Tibial nerve (tissue), 4 donors: ENCODE data around the gene MICU2.

Experiments used
- CTCF ChIP-seq, 5 experiments: fragments of 200-600 bp in 3 of 5; fragments of 450-650 bp in 2 of 5; sonication (generic) in 3 of 5; IDR thresholded peaks; one replicate each; pipeline ENCODE4 v1.5.1; 2016 to 2019; ENCODE audit warnings: antibody characterized with exemption in 5 of 5, mild to moderate bottlenecking in 3 of 5, moderate library complexity in 2 of 5
- EP300 ChIP-seq, 2 donors: sonication (generic); formaldehyde crosslinking; IDR thresholded peaks; one replicate each; pipeline ENCODE4 v1.6.1; 2017; ENCODE audit warnings: antibody characterized with exemption in 2 of 2, mild to moderate bottlenecking in 1 of 2
- POLR2A ChIP-seq, 2 donors: fragments of 450-650 bp; IDR thresholded peaks; one replicate each; pipeline ENCODE4 v1.6.1; 2017; ENCODE audit warnings: antibody characterized with exemption in 2 of 2, mild to moderate bottlenecking in 2 of 2, moderate library complexity in 2 of 2

DNA sequence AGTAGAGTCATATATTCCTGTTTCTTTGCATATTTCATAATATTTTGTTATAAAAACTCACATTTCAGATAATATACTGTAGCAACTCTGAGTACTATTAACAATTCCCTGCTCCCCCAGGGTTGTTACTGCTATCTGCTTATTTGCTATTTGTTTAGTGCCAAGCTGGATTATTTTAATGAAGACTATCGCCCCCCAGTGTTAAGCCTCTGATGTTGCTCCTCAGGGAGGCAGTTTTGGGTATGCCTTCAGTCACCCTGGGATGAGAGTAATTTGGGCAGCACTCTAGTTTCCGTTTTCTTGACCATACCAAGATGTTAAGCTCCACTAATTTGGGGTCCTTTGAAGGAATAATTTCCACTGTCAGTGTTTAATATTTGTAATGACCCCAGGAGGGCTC is 46.0 kb downstream of the MICU2 start:
- no peak for TF ChIP-seq CTCF (IDR thresholded peaks at IDR 0.05)
- no peak for TF ChIP-seq POLR2A (IDR thresholded peaks at IDR 0.05)
- no peak for TF ChIP-seq EP300 (IDR thresholded peaks at IDR 0.05)
